ENCODE results near the gene PF4V1.
"Not testable (repeated sequence)": the region's sequence is repeated elsewhere in the genome, so short reads cannot be mapped to it uniquely, and the experiment has no call there.

PF4V1 gene

GRCh38 chr4:73870768-73871167 is 17.7 kb downstream of the PF4V1 start:
- no peak for DNase-seq

GRCh38 chr4:73871511-73872310 is 18.6 kb downstream of the PF4V1 start:
- DNase-seq: no peak

- no peak for DNase-seq
Measured at GRCh38 chr4:73872316-73873108, 19.4 kb downstream of the PF4V1 start.

GRCh38 chr4:73874386-73874785 is 21.3 kb downstream of the PF4V1 start:
- DNase-seq: no peak

GRCh38 chr4:73875401-73875800 is 22.3 kb downstream of the PF4V1 start:
- DNase-seq: no peak

GRCh38 chr4:73883306-73883705 is 30.2 kb downstream of the PF4V1 start:
- DNase-seq: no peak

GRCh38 chr4:73885574-73886267 is 32.6 kb downstream of the PF4V1 start:
- no peak for DNase-seq

GRCh38 chr4:73891326-73891725 is 38.2 kb downstream of the PF4V1 start:
- no peak for DNase-seq

- DNase-seq: no peak
Measured at GRCh38 chr4:73891739-73892405, 38.8 kb downstream of the PF4V1 start.

- DNase-seq: no peak
Measured at GRCh38 chr4:73892966-73893365, 39.9 kb downstream of the PF4V1 start.

- no peak for DNase-seq
Measured at GRCh38 chr4:73894001-73894400, 40.9 kb downstream of the PF4V1 start.

- DNase-seq: no peak
Measured at GRCh38 chr4:73895201-73896175, 42.4 kb downstream of the PF4V1 start.

- no peak for DNase-seq
Measured at GRCh38 chr4:73896416-73896815, 43.3 kb downstream of the PF4V1 start.

- no peak for DNase-seq
Measured at GRCh38 chr4:73897380-73898136, 44.5 kb downstream of the PF4V1 start.

- not testable (repeated sequence) for DNase-seq
Measured at GRCh38 chr4:73899338-73899737, 46.2 kb downstream of the PF4V1 start.

- no peak for DNase-seq
Measured at GRCh38 chr4:73901031-73901430, 47.9 kb downstream of the PF4V1 start.

GRCh38 chr4:73902038-73902637 is 49.0 kb downstream of the PF4V1 start:
- DNase-seq: no peak

- DNase-seq: no peak
Measured at GRCh38 chr4:73902817-73903547, 49.9 kb downstream of the PF4V1 start.
